ENCODE measurements around the gene WFDC2.
A peak's percentile ranks its signal among the peaks of the same experiment; 100 is the strongest.
"Not testable (repeated sequence)": the region's sequence is repeated elsewhere in the genome, so short reads cannot be mapped to it uniquely, and the experiment has no call there.

WFDC2 gene

DNA sequence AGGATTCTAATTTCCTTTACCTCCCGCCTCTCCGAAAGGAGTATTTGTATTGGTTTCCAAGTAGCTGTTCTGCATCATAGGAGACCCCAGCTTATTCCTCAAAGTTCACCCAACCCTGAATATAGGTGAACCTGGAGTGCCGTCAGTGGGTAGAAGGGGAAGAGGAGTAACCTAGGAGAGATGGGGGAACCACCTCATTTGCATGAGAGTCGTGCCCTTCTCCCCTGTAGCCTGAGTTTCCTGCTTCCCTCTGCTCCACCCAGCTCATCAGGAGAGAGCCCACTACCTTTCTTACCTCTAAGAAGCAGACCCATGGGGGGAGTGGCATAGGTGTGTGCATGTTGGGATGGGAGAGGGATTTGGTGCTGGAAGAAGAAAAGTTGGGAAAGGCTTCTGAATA is 17.3 kb upstream of the WFDC2 start:
- no peak for DNase-seq (ENCODE audit: low read depth in 2 of 2)

DNA sequence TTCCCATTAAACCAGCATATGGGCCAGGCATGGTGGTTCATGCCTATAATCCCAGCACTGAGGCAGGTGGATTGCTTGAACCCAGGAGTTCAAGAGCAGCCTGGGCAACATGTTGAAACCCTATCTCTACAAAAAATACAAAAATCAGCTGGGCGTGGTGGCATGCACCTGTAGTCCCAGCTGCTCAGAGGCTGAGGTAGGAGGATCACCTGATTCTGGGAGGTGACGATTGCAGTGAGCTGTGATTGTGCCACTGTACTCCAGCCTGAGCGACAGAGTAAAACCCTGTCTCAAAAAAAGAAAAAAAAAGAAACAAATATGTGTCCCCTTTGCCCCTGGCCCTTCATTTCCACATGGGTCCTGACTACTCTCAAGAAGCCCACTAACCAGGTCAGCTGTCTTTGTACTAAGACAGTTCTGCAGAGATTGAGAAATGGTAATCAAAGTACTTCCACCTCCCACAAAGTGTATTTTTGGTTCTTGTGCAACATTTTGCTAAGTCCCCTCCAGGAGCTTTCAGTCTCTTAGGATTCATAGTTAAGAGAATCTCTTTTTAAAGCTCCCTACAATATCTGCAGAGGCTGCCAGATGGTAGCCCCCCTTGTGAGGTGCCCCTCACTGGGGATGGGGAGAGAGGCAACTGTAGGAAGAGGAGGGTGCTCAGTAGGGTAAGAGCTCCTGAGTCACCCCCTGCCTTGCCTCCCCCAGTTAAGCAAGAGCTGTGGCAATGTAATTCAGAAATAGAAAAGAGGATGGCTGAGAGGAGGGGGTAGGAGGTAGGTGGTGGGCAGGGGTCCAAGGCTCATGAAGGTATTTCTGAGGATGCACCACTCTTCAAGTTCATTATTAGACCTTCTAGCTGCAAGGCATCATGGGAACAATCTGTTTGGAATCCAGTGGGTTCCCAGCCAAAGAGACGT is 16.5 kb upstream of the WFDC2 start:
- no peak for DNase-seq (ENCODE audit: low read depth in 2 of 2)

DNA sequence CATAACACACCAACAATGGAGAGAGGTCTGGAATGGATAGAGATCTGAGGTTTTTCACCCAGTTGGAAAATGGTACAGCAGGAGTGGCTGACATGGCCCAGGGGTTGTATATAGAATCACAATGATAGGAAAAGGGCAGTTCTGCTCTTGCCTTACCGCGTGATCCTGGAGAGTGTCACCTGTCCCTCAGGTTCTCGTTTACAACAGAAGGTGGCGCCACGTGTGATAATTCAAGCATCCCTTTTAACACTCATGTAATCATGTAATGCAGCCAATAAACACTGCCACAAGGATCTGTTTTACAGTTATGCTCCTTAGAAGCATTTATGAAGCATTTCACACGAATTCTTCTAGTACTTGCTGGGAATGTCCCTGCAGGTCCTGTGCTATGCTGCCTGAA is 12.9 kb upstream of the WFDC2 start:
- DNase-seq (ENCODE audit: low read depth in 2 of 2) = peak; percentile 21 to 40

DNA sequence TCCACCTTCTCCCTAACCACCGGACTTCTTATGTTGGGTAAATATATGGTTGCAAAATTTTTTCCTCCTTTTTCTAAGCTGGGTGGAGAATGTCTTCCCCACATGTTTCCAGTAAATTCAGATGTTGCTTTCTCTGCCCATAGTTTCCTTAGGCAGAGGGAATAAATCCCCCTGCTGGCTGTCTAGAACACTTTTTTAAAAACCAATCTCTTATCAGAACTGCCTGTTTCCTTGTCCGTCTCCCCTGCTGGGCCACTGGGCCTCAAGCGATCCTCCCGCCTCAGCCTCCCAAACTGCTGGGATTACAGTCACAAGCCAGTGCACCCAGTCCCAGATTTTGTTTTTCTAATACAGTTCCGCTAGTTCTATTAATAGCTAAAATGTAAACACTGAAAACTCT is 9.9 kb upstream of the WFDC2 start:
- no peak for DNase-seq (ENCODE audit: low read depth in 2 of 2)

DNA sequence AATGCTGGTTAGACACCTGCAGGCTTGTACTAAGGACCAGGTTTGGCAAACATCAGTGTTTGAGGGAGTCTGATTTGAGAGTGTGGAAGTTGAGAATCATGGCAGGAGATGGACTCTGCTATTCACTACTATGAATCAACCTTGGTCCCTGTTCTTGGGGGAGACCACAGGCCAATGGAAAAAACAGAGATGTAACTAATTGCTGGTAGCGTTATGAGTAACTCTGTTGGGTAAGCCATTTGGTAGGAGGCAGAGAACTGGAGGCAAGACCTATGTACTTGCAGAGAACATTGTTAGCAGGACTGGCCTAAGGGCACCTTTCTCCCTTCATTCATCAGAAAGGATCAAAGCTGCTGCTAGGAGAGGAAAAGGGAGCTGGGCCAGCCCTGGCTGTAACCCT is 8.3 kb upstream of the WFDC2 start:
- no peak for DNase-seq (ENCODE audit: low read depth in 2 of 2)

DNA sequence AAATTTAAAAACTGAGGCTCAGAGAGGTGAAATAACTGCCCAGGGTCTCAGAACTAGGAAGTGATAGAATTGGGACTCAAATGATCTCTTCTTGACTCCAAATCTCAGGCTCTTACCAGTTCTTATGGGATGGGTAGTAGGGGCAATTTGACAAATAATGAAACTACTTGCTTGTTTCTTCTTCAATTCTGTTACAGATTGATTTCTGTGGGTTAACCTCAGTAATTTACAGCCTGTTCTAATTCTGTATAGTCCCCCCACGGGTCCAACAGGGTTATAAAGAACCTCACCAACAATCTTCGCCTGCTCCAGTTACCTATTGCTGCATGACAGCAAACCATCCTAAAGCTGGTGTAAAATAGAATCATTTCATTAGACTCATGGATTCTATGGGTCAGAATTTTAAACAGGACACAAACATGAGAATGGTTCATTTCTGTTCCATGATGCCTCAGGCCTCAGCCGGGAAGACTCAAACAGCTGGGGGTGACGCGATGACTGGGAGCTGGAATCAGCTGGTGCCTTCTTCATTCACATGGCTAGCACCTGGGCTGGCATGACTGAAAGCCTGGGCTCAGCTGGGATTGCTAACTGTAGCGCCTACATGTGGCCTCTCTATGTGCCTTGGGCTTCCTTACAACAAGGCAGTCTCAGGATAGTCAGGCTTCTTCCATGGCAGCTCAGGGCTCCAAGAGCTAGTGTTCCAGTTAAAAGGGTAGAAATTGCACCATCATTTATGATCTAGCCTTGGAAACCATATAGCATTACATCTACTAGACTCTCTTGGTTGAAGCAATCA is 6.6 kb upstream of the WFDC2 start:
- no peak for DNase-seq (ENCODE audit: low read depth in 2 of 2)

DNA sequence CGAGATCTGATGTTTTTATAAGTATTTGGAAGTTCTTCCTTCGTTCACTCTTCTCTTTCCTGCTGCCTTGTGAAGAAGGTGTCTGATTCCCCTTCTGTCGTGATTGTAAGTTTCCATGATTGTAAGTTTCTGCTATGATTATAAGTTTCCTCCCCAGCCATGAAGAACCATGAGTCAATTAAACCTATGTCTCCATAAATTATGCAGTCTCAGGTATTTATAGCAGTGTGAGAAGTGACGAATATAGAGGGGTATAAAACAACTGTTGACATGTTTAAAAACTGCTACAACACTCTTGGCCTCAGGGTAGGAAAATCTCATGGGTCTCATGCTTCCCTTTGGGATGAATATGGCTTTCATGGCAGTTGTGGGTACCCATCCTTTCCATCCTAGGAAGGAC is 5.8 kb upstream of the WFDC2 start:
- DNase-seq (ENCODE audit: low read depth in 2 of 2) = no peak

DNA sequence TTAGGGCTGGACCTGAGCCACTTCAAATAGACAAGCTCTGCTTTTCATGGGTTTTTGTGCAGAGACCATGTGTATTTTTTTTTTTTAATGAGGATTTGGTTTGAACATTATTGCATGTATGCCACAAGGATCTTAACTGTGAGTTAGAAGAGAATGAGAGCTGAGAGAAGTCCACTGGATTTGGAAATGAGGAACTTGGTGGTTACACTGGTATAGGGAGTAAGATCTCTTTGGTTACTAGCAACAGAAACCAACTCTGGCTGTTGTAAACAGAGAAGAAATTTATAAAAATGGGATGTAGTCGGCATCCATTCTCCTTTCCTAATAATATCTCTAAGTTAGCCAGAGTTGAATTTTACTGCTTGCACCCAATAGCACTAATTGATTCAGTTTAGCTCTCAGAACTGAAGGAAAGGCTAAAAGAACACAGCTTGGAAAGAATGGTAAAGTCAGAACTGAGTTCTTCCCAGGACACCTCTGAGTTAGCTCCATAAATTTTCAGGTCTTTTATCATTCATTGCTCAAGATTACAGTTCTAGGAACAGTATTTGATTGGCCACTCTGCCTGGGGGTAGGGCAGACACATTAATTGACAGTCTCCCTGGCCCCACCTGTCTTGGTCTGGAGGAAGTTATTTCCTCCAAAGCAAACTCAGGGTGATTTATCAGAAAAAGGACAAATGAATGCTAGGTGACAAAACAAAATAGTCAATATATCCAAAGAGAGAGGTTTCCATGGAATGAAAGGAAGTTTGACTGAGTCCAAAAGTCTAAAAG is 3.9 kb upstream of the WFDC2 start:
- DNase-seq (ENCODE audit: low read depth in 2 of 2) = no peak

DNA sequence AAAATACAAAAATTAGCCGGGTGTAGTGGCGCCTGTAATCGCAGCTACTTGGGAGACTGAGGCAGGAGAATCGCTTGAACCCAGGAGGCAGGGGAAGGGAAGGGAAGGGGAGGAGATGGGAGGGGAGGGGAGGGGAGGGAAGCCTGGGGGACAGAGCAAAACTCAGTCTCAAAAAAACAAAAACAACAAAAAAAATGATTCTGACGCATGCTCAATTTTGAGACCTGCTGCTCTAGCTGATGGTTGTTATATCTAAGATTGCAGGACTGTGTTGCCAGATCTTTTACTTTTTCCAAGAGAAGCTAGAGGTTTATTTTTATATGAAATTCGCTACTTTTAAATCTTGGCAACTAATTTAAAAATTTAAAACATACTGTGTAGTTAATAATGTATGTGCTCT is 2.4 kb upstream of the WFDC2 start:
- DNase-seq (ENCODE audit: low read depth in 2 of 2) = no peak

DNA sequence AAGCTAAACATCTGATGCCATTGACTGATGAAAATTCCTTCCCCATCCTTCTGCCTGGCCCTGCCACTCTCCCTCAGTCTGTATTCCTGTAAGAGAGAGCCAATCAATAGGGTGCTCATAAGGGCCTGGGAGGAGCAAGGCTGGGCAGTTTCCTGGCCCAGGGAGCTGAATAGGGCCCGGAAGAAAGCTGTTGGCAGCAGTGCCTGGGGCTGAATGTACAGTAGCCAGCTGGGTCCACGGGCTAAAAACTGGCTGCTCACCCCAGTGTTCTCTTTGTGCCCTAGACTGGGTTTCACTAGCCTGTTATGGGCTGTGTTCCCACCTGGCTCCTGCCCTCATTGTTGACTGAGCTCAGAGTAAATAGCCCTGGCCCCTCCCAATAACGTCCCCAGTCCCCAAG is 1.7 kb upstream of the WFDC2 start:
- DNase-seq (ENCODE audit: low read depth in 2 of 2) = no peak

DNA sequence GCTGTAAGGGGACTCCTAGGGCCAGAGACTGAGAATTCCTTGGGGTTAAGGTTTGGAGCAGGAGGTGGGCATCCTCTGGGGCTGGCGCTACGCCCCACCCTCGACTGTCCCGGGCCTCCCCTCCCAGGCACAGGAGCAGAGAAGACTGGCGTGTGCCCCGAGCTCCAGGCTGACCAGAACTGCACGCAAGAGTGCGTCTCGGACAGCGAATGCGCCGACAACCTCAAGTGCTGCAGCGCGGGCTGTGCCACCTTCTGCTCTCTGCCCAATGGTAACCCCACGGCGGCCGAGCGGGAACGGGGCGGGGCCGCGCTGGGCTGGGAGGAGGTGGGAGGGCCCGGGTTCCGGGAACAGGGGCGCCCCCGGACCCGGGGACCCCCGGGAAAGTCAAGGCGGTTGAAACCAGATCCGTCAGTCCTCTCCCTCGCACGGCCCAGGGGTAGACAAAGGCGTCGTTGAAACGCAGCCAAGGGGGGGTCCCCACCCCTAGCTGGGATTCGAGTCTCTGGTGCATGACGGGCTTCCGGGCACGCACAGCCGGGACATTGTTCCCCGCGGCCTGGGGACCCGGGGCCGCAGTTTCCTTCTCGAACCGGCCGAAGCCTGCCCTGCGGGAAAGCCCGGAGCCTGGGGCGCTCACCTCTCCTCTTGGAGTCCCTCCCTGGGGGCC is 844 bp downstream of the WFDC2 start:
- peak in 1 of 2 donors; percentile 17 for DNase-seq (ENCODE audit: low read depth in 2 of 2)

DNA sequence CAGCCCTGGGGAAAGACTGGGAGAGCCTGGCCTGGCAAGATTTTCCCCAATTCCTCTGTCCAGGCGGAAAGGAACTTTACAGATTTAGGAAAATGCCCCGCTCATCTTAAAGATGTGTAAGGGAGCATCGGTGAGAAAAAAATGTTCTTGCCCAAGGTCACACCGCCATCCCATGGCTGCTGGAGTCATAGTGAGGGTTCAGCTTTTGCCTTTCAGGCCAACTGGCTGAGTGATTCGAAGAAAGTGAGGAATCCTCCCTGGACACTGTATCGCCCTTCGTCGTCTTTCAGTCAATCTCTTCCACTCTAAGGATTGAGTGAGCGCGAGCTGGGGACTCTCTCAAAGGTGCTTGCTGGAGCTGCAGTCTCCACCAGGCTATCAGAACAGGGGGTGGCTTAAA is 1.4 kb downstream of the WFDC2 start:
- DNase-seq (ENCODE audit: low read depth in 2 of 2) = no peak

DNA sequence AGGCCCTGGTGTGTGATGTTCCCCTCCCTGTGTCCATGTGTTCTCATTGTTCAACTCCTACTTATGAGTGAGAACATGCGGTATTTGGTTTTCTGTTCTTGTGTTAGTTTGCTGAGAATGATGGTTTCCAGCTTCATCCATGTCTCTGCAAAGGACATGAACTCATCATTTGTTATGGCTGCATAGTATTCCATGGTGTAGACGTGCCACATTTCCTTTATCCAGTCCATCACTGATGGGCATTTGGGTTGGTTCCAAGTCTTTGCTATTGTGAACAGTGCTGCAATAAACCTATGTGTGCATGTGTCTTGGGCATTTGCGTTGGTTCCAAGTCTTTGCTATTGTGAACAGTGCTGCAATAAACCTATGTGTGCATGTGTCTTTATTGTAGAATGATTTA is 2.7 kb downstream of the WFDC2 start:
- not testable (repeated sequence) for DNase-seq (ENCODE audit: low read depth in 2 of 2)

DNA sequence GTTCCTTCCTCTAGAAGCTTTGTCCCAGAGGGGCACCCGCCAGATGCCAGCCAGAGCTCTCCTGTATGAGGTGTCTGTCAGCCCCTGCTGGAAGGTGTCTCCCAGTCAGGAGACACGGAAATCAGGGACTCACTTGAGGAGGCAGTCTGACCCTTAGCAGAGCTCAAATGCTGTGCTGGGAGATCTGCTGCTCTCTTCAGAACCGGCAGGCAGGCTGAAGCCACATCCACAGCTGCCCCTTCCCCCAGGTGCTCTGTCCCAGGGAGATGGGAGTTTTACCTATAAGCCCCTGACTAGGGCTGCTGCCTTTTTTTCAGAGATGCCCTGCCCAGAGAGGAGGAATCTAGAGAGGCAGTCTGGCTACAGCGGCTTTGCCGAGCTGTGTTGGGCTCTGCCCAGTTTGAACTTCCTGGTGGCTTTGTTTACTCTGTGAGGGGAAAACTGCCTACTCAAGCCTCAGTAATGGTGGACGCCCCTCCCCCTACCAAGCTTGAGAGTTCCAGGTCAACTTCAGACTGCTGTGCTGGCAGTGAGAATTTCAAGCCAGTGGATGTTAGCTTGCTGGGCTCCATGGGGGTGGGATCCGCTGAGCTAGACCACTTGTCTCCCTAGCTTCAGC is 8.1 kb downstream of the WFDC2 start:
- not testable (repeated sequence) for DNase-seq (ENCODE audit: low read depth in 2 of 2)

DNA sequence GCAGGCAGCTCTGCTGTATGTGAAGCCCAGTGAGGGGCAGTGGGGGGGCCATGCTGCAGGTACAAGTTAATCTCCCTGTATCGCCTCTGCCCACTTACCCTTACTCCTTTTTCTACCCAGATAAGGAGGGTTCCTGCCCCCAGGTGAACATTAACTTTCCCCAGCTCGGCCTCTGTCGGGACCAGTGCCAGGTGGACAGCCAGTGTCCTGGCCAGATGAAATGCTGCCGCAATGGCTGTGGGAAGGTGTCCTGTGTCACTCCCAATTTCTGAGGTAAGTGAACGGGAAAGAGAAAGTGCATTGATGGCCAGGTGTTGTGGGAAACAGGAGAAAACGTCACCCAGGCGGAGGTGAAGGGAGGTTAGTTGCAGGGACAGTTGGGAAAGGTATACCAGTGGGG is 10.3 kb downstream of the WFDC2 start:
- DNase-seq (ENCODE audit: low read depth in 2 of 2) = no peak

DNA sequence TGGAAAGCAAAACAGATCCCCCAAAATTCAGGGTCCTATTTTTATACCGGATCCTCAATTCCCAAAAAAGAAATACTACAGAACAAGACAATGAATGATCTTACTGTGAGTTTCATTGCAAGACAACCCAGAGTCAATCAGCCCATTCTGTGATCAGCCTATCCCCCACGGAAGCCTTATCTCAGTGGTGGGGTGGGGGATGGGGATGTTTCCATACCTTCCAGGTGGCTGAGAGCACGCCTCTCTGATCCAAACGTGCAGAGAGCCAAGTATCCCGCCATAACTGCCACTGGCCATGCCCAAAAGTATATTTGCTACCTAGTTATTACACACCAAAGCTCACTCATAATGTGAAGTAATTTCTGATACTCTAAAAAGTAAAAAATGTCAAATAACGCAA is 15.1 kb downstream of the WFDC2 start:
- no peak for DNase-seq (ENCODE audit: low read depth in 2 of 2)

DNA sequence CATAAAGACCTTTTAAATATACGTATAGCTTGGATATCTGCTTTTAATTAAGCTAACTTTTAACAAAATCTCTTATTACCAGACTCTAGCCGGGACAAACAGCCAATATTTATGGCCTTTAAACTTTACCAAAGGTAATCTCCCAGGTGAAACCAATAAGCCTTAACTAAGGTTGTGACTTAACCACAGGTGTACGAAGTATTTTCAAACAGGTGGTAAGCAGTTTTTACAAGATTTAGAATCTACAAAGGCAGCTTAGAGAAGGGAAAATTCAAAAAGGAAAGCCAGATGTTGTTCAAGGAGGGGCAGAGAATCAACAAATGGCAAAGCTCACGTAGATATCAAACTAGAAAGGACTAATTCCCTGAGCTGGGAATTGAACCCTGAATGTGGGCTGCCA is 15.8 kb downstream of the WFDC2 start:
- no peak for DNase-seq (ENCODE audit: low read depth in 2 of 2)

DNA sequence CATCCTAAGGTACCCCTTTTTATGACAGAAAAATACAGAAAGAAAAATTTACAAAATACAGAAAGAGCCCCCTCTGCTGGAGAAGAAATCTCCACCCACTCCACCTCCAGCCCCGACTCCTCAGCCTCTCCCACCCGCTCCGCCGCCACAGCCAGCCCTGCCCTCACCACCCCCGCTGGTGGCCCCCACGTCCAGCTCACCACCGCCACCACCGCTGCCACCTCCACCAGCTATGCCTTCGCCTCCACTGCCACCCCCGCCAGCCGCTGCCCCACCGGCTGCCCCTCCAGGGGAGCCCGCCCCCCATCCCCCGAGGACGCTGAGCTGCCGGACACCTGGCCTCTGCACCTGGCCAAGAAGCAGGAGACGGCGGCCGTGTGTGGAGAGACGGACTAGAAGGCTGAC is 17.7 kb downstream of the WFDC2 start:
- no peak for DNase-seq (ENCODE audit: low read depth in 2 of 2)

DNA sequence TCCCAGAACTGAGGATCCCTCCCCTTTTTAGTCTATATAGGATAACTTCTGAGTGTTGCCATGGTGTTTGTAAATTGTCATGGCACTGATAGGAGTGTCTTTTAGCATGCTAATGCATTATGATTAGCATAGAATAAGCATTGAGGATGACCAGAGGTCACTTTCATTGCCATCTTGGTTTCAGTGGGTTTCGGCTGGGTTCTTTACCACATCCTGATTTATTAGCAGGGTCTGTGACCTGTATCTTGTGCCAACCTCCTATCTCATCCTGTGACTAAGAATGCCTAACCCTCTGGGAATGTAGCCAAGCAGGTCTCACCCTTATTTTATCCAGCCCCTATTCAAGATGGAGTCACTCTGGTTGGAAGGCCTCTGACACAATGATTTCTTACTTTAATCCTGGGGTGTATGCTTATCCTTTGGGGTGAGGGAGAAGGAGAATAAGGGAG is 19.6 kb downstream of the WFDC2 start:
- no peak for DNase-seq (ENCODE audit: low read depth in 2 of 2)

DNA sequence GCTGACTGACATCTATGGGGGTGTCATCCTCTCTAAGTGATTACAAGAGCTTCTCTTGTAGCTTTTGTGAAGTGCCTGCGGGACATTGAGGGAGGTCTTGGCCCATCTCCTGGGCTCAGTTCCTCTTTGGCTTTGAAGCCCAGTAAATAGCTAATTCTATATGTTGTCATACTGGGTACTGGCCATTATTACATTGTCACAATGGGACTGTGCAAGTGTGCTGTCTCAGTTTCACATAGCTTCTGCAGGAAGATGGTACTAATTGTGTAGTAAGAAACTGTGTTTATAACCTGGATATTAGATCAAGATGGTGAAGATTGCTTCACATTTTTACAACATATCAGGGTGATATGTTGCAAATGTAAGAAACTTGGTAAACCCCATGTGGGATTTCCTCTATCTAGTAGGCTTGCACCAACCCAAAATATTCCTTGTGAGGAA is 26.0 kb downstream of the WFDC2 start:
- DNase-seq (ENCODE audit: low read depth in 2 of 2) = no peak

DNA sequence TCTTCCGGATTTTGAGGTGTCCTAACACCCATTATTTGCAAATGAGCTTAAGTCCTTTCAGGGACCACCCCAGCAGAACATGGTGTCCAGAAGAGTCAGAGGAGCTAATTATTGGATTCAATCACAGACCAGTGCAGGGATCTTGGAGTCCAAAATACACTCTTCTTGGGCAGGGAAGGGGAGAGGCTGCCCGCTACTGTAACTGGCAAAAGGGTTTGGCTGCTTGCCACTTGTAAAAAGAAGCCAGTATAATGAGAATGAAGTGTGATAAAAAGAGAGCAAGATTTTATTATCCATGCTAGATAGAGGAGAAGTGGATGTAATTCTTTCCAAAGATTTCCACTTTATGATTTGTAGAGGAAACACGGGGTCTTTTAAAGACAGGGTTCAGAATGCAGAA is 26.6 kb downstream of the WFDC2 start:
- DNase-seq (ENCODE audit: low read depth in 2 of 2) = no peak
